SK-N-SH treated with all-trans-retinoic acid at 6 μM for 48 hours (cell line): ENCODE measurements around the gene MRPS18B.

Source experiments
- ARNTL ChIP-seq: fragments of 450-650 bp; formaldehyde crosslinking; IDR thresholded peaks from 2 replicates; pipeline ENCODE4 v1.5.0; 2020; ENCODE audit warnings: low read depth, mild to moderate bottlenecking, moderate library complexity, borderline replicate concordance
- BACH2 ChIP-seq: fragments of 250-450 bp; sonication (Bioruptor Pico); IDR thresholded peaks from 2 replicates; pipeline ENCODE4 v1.9.0; 2021; ENCODE audit warnings: mild to moderate bottlenecking, borderline replicate concordance
- CREB5 ChIP-seq: fragments of 250-450 bp; sonication (Bioruptor Pico); IDR thresholded peaks from 2 replicates; pipeline ENCODE4 v1.5.1; 2020; ENCODE audit warnings: low read depth, mild to moderate bottlenecking, moderate library complexity
- CSDC2 ChIP-seq: fragments of 250-450 bp; sonication (Bioruptor Pico); IDR thresholded peaks from 2 replicates; pipeline ENCODE4 v1.5.0; 2020; ENCODE audit warnings: mild to moderate bottlenecking, moderate library complexity
- PATZ1 ChIP-seq: fragments of 250-450 bp; sonication (Bioruptor Pico); IDR thresholded peaks from 2 replicates; pipeline ENCODE4 v1.8.0; 2020; ENCODE audit warnings: mild to moderate bottlenecking, moderate library complexity, borderline replicate concordance
- RARB ChIP-seq: fragments of 250-450 bp; sonication (Bioruptor Pico); IDR thresholded peaks from 2 replicates; pipeline ENCODE4 v1.8.0; 2021; ENCODE audit warnings: mild to moderate bottlenecking, moderate library complexity
- ZC3H10 ChIP-seq: fragments of 250-450 bp; sonication (Bioruptor Pico); IDR thresholded peaks from 2 replicates; pipeline ENCODE4 v1.5.1; 2021; ENCODE audit warnings: mild to moderate bottlenecking, moderate library complexity
- ZFP3 ChIP-seq: fragments of 250-450 bp; sonication (Bioruptor Pico); IDR thresholded peaks from 2 replicates; pipeline ENCODE4 v1.5.0; 2020; ENCODE audit warnings: mild to moderate bottlenecking, moderate library complexity
- ZFP30 ChIP-seq: fragments of 450-650 bp; formaldehyde crosslinking; IDR thresholded peaks from 2 replicates; pipeline ENCODE4 v1.5.0; 2022; ENCODE audit warnings: mild to moderate bottlenecking, moderate library complexity

- TF ChIP-seq ZC3H10 (no peak), RARB (no peak), ARNTL (CRISPR knock-in tag) (no peak), CREB5 (CRISPR knock-in tag) (no peak), PATZ1 (CRISPR knock-in tag) (no peak), ZFP30 (no peak), ZFP3 (CRISPR knock-in tag) (no peak), BACH2 (no peak), CSDC2 (no peak)
Observed at GRCh38 chr6:30568245-30568644, 49.4 kb upstream of the MRPS18B start.
